Adipose tissue (tissue), 3 donors: ENCODE results near the gene ZNRF2. TPM values are rescaled to one million over a fixed set of nuclear protein-coding genes. Genes with fewer than 3 reads are reported as not detected.

Experiments
- polyA plus RNA-seq, 3 donors: library from polyadenylated mRNA; stranded (reverse); fragments of 200-250 nt; gene quantifications; one replicate each; pipeline ENCODE4 v1.2.3, GENCODE V29; 2013
- donor health status: healthy with polysubstance abuse.
- donor health status: Bipolar disorder and iron deficiency.
- donor health status: healthy.

ZNRF2 gene
- polyA plus RNA-seq, 3 donors, result 5.2 to 8.2 (median 5.4) TPM

Other genes with a start within 250 kb of the ZNRF2 start
- gene MTURN, start 149.6 kb upstream of the ZNRF2 start, polyA plus RNA-seq, result 100 to 1,000 TPM in 1 of 3 donors, 10 to 100 TPM in 1, 1 to 10 TPM in 1; 9.3 to 111 (median 72.0) TPM
- gene NOD1, start 194.2 kb downstream of the ZNRF2 start, polyA plus RNA-seq, result 10 to 100 TPM in 2 of 3 donors, 1 to 10 TPM in 1; 2.7 to 24.1 (median 18.8) TPM
- gene GGCT, start 220.2 kb downstream of the ZNRF2 start, polyA plus RNA-seq, result 100 to 1,000 TPM in 2 of 3 donors, 10 to 100 TPM in 1; 33.3 to 242 (median 148) TPM